AML-193 (cell line): ENCODE data around the gene SDCCAG8.
"Not testable (repeated sequence)": the region's sequence is repeated elsewhere in the genome, so short reads cannot be mapped to it uniquely, and the experiment has no call there.

Experiments used
- DNase-seq, 2 experiments: peaks; one replicate each; lab custom pipeline; 2025; lab: John Stamatoyannopoulos, UW

Gene SDCCAG8

GRCh38 chr1:243255791-243256512 is at the start of gene SDCCAG8:
Gene SDCCAG8, plus strand, starts transcription at chr1:243256041. Its CDS starts 133 bp downstream, at chr1:243256174.
- DNase-seq, result peak; percentile 97 to 98

GRCh38 chr1:243211984-243212383 is 43.9 kb upstream of the SDCCAG8 start:
- DNase-seq, result not testable (repeated sequence)

GRCh38 chr1:243213045-243213787 is 42.6 kb upstream of the SDCCAG8 start:
- no peak for DNase-seq

GRCh38 chr1:243215276-243215875 is 40.5 kb upstream of the SDCCAG8 start:
- DNase-seq, result not testable (repeated sequence)

GRCh38 chr1:243216741-243217140 is 39.1 kb upstream of the SDCCAG8 start:
- no peak for DNase-seq

GRCh38 chr1:243217349-243217748 is 38.5 kb upstream of the SDCCAG8 start:
- DNase-seq, result no peak

- DNase-seq, result no peak
These were observed 37.8 kb upstream of the SDCCAG8 start for GRCh38 chr1:243218059-243218458.

- DNase-seq, result no peak
These were observed 28.2 kb upstream of the SDCCAG8 start for GRCh38 chr1:243227622-243228021.

GRCh38 chr1:243229526-243229925 is 26.3 kb upstream of the SDCCAG8 start:
- no peak for DNase-seq

- DNase-seq, result peak; percentile 21 to 22
These were observed 24.9 kb upstream of the SDCCAG8 start for GRCh38 chr1:243230914-243231313.

GRCh38 chr1:243233908-243234307 is 21.9 kb upstream of the SDCCAG8 start:
- DNase-seq, result no peak

GRCh38 chr1:243234978-243235647 is 20.7 kb upstream of the SDCCAG8 start:
- DNase-seq, result no peak

GRCh38 chr1:243236604-243237252 is 19.1 kb upstream of the SDCCAG8 start:
- DNase-seq, result no peak

GRCh38 chr1:243244432-243244841 is 11.4 kb upstream of the SDCCAG8 start:
- DNase-seq, result peak in 1 of 2 experiments; percentile 18

GRCh38 chr1:243246916-243247315 is 8.9 kb upstream of the SDCCAG8 start:
- DNase-seq, result peak in 1 of 2 experiments; percentile 37

GRCh38 chr1:243247901-243248300 is 7.9 kb upstream of the SDCCAG8 start:
- no peak for DNase-seq

GRCh38 chr1:243249214-243249613 is 6.6 kb upstream of the SDCCAG8 start:
- DNase-seq, result no peak

- DNase-seq, result no peak
These were observed 5.7 kb upstream of the SDCCAG8 start for GRCh38 chr1:243250102-243250501.

GRCh38 chr1:243251539-243251938 is 4.3 kb upstream of the SDCCAG8 start:
- DNase-seq, result no peak

- no peak for DNase-seq
These were observed 2.5 kb upstream of the SDCCAG8 start for GRCh38 chr1:243253211-243253925.

- DNase-seq, result no peak
These were observed 2.0 kb upstream of the SDCCAG8 start for GRCh38 chr1:243253926-243254232.
